IMR-90 (cell line): ENCODE results near the gene CWC27. TPM values are rescaled to one million over a fixed set of nuclear protein-coding genes. Genes with fewer than 3 reads are reported as not detected.

Source experiments
- ATAC-seq: fragments of 200-7000 bp; cut with Tn5 transposase; 2 replicates; pipeline ENCODE4 v1.9.1; 2020; ENCODE audit warnings: low read depth, mild to moderate bottlenecking, moderate library complexity
- BruUV-seq: library from RNA; stranded (reverse); fragments of 400-500 nt; replicated peaks from 2 replicates; lab custom pipeline; 2021; lab: Mats Ljungman, UMichigan
- CTCF ChIA-PET: fragments of 300-600 bp; formaldehyde crosslinking; extraction: SDS; loops from one replicate; lab custom pipeline; 2021; ENCODE audit warnings: antibody characterized with exemption; lab: Yijun Ruan, JAX
- POLR2A ChIA-PET: fragments of 300-600 bp; sonication (Branson Sonifier 250); formaldehyde crosslinking; loops from one replicate; lab custom pipeline; 2022; ENCODE audit warnings: antibody characterized with exemption; ENCODE audit not compliant: unreplicated experiment; lab: Charles Lee
- DNase-seq: peaks from one replicate; pipeline ENCODE4 v3.0.0; 2013
- H2AFZ ChIP-seq: replicated peaks from 2 replicates; pipeline ENCODE3; 2013; ENCODE audit warnings: low read length, mild to moderate bottlenecking; ENCODE audit not compliant: poor library complexity
- H2AK5ac ChIP-seq: 2 replicates; pipeline ENCODE4 v1.6.1; 2013; ENCODE audit warnings: low read depth, low read length, inconsistent platforms
- H2AK9ac ChIP-seq: replicated peaks from 2 replicates; pipeline ENCODE3; 2013; ENCODE audit warnings: mild to moderate bottlenecking, low read depth, low read length, moderate library complexity; ENCODE audit not compliant: poor library complexity
- H2BK120ac ChIP-seq: 2 replicates; pipeline ENCODE4 v1.6.1; 2013; ENCODE audit warnings: low read depth, low read length, inconsistent platforms
- H2BK15ac ChIP-seq: 3 replicates; pipeline ENCODE4 v1.6.1; 2013; ENCODE audit warnings: low read depth, low read length, inconsistent platforms
- H2BK20ac ChIP-seq: 2 replicates; pipeline ENCODE4 v1.6.1; 2013; ENCODE audit warnings: low read depth, mild to moderate bottlenecking, inconsistent platforms, low read length, moderate library complexity
- H2BK5ac ChIP-seq: 2 replicates; pipeline ENCODE4 v1.6.1; 2013; ENCODE audit warnings: mild to moderate bottlenecking, low read depth, low read length, inconsistent platforms; ENCODE audit not compliant: poor library complexity, severe bottlenecking
- H3K14ac ChIP-seq: replicated peaks from 2 replicates; pipeline ENCODE4 v1.6.1; 2013; ENCODE audit warnings: low read depth, low read length, inconsistent platforms
- H3K18ac ChIP-seq: 2 replicates; pipeline ENCODE4 v1.6.1; 2013; ENCODE audit warnings: low read depth, low read length, control low read depth
- H3K23ac ChIP-seq: 2 replicates; pipeline ENCODE4 v1.6.1; 2013; ENCODE audit warnings: low read depth, low read length, inconsistent platforms
- H3K27ac ChIP-seq: 2 replicates; pipeline ENCODE4 v1.5.1; 2013; ENCODE audit warnings: mild to moderate bottlenecking, control low read depth, low read length; ENCODE audit not compliant: insufficient read depth
- H3K27me3 ChIP-seq: 2 replicates; pipeline ENCODE4 v1.6.1; 2013; ENCODE audit warnings: low read length; ENCODE audit not compliant: control insufficient read depth, insufficient read depth
- H3K36me3 ChIP-seq: 2 replicates; pipeline ENCODE4 v1.6.1; 2013; ENCODE audit warnings: low read length, mixed read lengths; ENCODE audit not compliant: control insufficient read depth, insufficient read depth
- H3K4ac ChIP-seq: 2 replicates; pipeline ENCODE4 v1.6.1; 2013; ENCODE audit warnings: low read depth, low read length, inconsistent platforms
- H3K4me1 ChIP-seq: 2 replicates; pipeline ENCODE4 v1.6.1; 2013; ENCODE audit warnings: low read length, mixed read lengths; ENCODE audit not compliant: control insufficient read depth, insufficient read depth
- H3K4me2 ChIP-seq: 2 replicates; pipeline ENCODE4 v1.6.1; 2013; ENCODE audit warnings: low read depth, mild to moderate bottlenecking, control low read depth, low read length, moderate library complexity
- H3K4me3 ChIP-seq: 2 replicates; pipeline ENCODE4 v1.5.1; 2013; ENCODE audit warnings: low read depth, mild to moderate bottlenecking, control low read depth, low read length, moderate library complexity; ENCODE audit not compliant: insufficient read depth
- H3K56ac ChIP-seq: 2 replicates; pipeline ENCODE4 v1.6.1; 2013; ENCODE audit warnings: low read length, inconsistent platforms; ENCODE audit not compliant: insufficient read depth; ENCODE audit errors: extremely low read depth
- H3K79me1 ChIP-seq, 2 experiments: 2 replicates each; pipeline ENCODE4 v1.6.1; 2013; ENCODE audit warnings: low read length in 2 of 2, inconsistent platforms in 1 of 2, low read depth in 1 of 2
- H3K9ac ChIP-seq: 2 replicates; pipeline ENCODE4 v1.6.1; 2013; ENCODE audit warnings: low read depth, low read length, control low read depth
- H3K9me1 ChIP-seq: 2 replicates; pipeline ENCODE4 v1.6.1; 2013; ENCODE audit warnings: low read length, inconsistent platforms; ENCODE audit not compliant: insufficient read depth
- H3K9me3 ChIP-seq: 2 replicates; pipeline ENCODE4 v1.6.1; 2013; ENCODE audit warnings: low read length; ENCODE audit not compliant: control insufficient read depth, insufficient read depth
- H4K20me1 ChIP-seq: 2 replicates; pipeline ENCODE4 v1.6.1; 2013; ENCODE audit warnings: low read length, inconsistent platforms; ENCODE audit not compliant: insufficient read depth
- H4K5ac ChIP-seq: 2 replicates; pipeline ENCODE4 v1.6.1; 2013; ENCODE audit warnings: mild to moderate bottlenecking, low read depth, low read length, control low read depth
- H4K8ac ChIP-seq, 2 experiments: 2 replicates each; pipeline ENCODE4 v1.6.1; 2013; ENCODE audit warnings: low read depth in 2 of 2, low read length in 2 of 2, control low read depth in 1 of 2, inconsistent platforms in 1 of 2
- H4K91ac ChIP-seq: 2 replicates; pipeline ENCODE4 v1.6.1; 2013; ENCODE audit warnings: low read depth, low read length, inconsistent platforms; ENCODE audit not compliant: insufficient read depth
- CEBPB ChIP-seq: IDR thresholded peaks from 2 replicates; pipeline ENCODE4 v1.6.1; 2012; ENCODE audit warnings: low read depth, low read length, improper control_type of control experiment
- FOS ChIP-seq: fragments of 150-350 bp; IDR thresholded peaks from 2 replicates; pipeline ENCODE4 v1.6.1; 2016; ENCODE audit warnings: low read depth, low read length
- POLR2A ChIP-seq: IDR thresholded peaks from 2 replicates; pipeline ENCODE4 v1.6.1; 2012; ENCODE audit warnings: mild to moderate bottlenecking, low read depth, low read length
- RAD21 ChIP-seq: IDR thresholded peaks from 2 replicates; pipeline ENCODE4 v1.6.1; 2012; ENCODE audit warnings: low read length, improper control_type of control experiment
- RCOR1 ChIP-seq: IDR thresholded peaks from 2 replicates; pipeline ENCODE4 v1.6.1; 2012; ENCODE audit warnings: mild to moderate bottlenecking, low read length, improper control_type of control experiment; ENCODE audit not compliant: insufficient replicate concordance
- RFX5 ChIP-seq: IDR thresholded peaks from 2 replicates; pipeline ENCODE4 v1.8.0; 2012; ENCODE audit warnings: low read depth, mild to moderate bottlenecking, low read length, moderate library complexity
- SMC3 ChIP-seq: fragments of 150-350 bp; IDR thresholded peaks from 2 replicates; pipeline ENCODE4 v1.6.1; 2016; ENCODE audit warnings: low read depth, mild to moderate bottlenecking, antibody characterized with exemption, low read length, moderate library complexity
- WGBS, 2 experiments: methylation state at CpG; one replicate each; pipeline versions ENCODE4 v1.1.5 to v1.1.7; 2013; ENCODE audit warnings: missing lambda C conversion rate in 2 of 2; ENCODE audit not compliant: insufficient read length in 1 of 2; ENCODE audit errors: extremely low coverage in 2 of 2; 5-methylcytosine and 5-hydroxymethylcytosine counted together
- dilution Hi-C: fragments of 300-500 bp; cut with HindIII; formaldehyde crosslinking; loops from one replicate; pipeline ENCODE4 v1.14.3; 2018; ENCODE audit warnings: low sequenced_read_pairs; ENCODE audit not compliant: unreplicated experiment
- in situ Hi-C: fragments of 300-500 bp; cut with MboI; formaldehyde crosslinking; loops from 3 replicates; pipeline ENCODE4 v1.14.3; 2019; ENCODE audit warnings: low sequenced_read_pairs, inconsistent platforms, mixed read lengths
- intact Hi-C: fragments of 100-400 bp; cut with micrococcal nuclease; formaldehyde crosslinking; loops from 2 replicates; pipeline ENCODE4 v1.10.0; 2022
- polyA plus RNA-seq, 3 experiments: library from polyadenylated mRNA; depleted of rRNA; stranded (reverse); fragments of >200 nt; gene quantifications; 2 replicates each; pipeline ENCODE4 v1.2.3, GENCODE V29; 2012; ENCODE audit warnings: low replicate concordance in 1 of 3
- total RNA-seq: library from RNA; depleted of rRNA; stranded (reverse); fragments of >200 nt; gene quantifications from 2 replicates; pipeline ENCODE4 v1.2.3, GENCODE V29; 2012
- TF ChIP-seq, protein P1 (sequence below): fragments of 150-350 bp; IDR thresholded peaks from 2 replicates; pipeline ENCODE4 v1.6.1; 2017; ENCODE audit warnings: mild to moderate bottlenecking, antibody characterized with exemption, low read length, low read depth

The CWC27 gene
- total and polyA plus RNA-seq, 2 of the 4 experiments (the other 2 are of a cell fraction) = 13.3 to 17.1 TPM

DNA sequence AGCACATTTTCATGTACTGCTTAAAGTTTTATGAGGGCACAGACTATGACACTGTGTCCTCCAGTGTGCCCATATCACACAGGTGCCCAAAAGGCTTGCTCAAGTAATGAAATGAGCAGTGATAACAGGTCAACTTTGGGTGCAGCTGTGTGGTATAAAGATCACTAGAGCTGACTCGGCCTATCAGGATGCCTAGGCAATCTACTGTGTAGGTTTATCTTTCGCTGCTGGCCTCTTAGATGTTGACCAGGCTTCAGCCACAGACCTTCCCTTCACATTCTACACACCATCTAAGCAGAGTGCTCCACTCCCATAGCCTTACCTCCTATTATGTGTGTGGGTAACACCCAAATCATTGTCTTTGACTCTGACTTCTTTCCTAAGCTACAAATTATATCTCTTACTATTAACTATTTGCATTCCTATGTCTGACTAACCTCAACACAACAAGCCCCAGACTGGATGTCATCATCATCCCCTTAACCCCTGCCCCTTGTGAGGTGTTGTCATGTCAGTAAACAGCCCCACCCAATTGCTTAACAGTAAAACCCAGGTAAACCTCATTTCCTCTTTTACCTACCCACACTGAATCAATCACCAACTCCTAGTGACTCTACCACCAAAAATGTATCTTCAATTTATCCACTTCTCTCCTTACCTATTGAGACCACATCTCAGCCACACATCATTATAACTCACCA lies 2.8 kb upstream of the CWC27 start:
- Histone ChIP-seq H3K56ac (no peak overlapping the region), H2BK15ac (no peak overlapping the region), H3K14ac (no peak overlapping the region), H3K36me3 (peaks cover 4% of the 10 kb centered on the region), H3K9me1 (peaks cover 13% of the 10 kb centered on the region), H4K8ac (no peak overlapping the region), H2AK5ac (peak overlapping the region; percentile 66; the same call in 1 of the 2 replicates), H2AFZ (no peak overlapping the region), H2BK20ac (no peak overlapping the region), H3K18ac (no peak overlapping the region), H2BK120ac (no peak overlapping the region), H3K4ac (no peak overlapping the region), H3K4me1 (peaks cover 5% of the 10 kb centered on the region), H3K79me1 (peaks cover 33 to 49% of the 10 kb centered on the region in 2 experiments), H4K20me1 (no peaks in the 10 kb centered on the region; the same call in 1 of the 2 replicates), H4K5ac (no peak overlapping the region), H3K27ac (no peak overlapping the region), H3K9ac (no peak overlapping the region), H3K23ac (0 out of 2 replicates have a peak overlapping the region, but pooled peaks have one; percentile 64), H2BK5ac (no peak overlapping the region), H4K91ac (no peak overlapping the region), H3K4me2 (no peak overlapping the region; the same call in 1 of the 2 replicates), H3K27me3 (no peaks in the 10 kb centered on the region), H3K9me3 (no peaks in the 10 kb centered on the region), H3K4me3 (no peak overlapping the region), H2AK9ac (no peak overlapping the region)
- in situ Hi-C loops = no loop called here
- dilution Hi-C loops = no loop called here
- no TSS peak for BruUV-seq
- CTCF ChIA-PET = no interaction called here
- WGBS, 2 experiments = no CpG with 5 or more reads among the region's 2 CpGs
- DNase-seq = peak; percentile 40
- no peak for ATAC-seq
- intact Hi-C loops = loop anchor here (5.0 kb wide), 1 partner anchor 129 kb away; no protein-coding TSS in a partner anchor
- no peak for TF ChIP-seq RFX5
- TF ChIP-seq SMC3 = no peak
- no peak for TF ChIP-seq POLR2A
- no peak for TF ChIP-seq FOS
- TF ChIP-seq RCOR1 = no peak
- TF ChIP-seq RAD21 = no peak
- peak; percentile 67 for TF ChIP-seq CEBPB
- TF ChIP-seq, protein P1, sequence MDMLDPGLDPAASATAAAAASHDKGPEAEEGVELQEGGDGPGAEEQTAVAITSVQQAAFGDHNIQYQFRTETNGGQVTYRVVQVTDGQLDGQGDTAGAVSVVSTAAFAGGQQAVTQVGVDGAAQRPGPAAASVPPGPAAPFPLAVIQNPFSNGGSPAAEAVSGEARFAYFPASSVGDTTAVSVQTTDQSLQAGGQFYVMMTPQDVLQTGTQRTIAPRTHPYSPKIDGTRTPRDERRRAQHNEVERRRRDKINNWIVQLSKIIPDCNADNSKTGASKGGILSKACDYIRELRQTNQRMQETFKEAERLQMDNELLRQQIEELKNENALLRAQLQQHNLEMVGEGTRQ = no peak
- POLR2A ChIA-PET = no interaction called here
